WI38 (cell line): ENCODE results near the gene DIP2A.

Experiments used
- H3K4me3 ChIP-seq: 2 replicates; pipeline ENCODE4 v1.5.1; 2011; ENCODE audit warnings: low read depth, mild to moderate bottlenecking, control low read depth, low read length
- CTCF ChIP-seq: IDR thresholded peaks from 2 replicates; pipeline ENCODE4 v1.5.1; 2012; ENCODE audit warnings: low read depth, mild to moderate bottlenecking, control low read depth, low read length

DIP2A gene

GRCh38 chr21:46608672-46609111, 150.0 kb downstream of the DIP2A start:
- no peak overlapping the region for H3K4me3 ChIP-seq
- no peak for TF ChIP-seq CTCF

GRCh38 chr21:46610018-46610701, 151.5 kb downstream of the DIP2A start:
- TF ChIP-seq CTCF: no peak
- no peak overlapping the region for H3K4me3 ChIP-seq

GRCh38 chr21:46613391-46613790, 154.7 kb downstream of the DIP2A start:
- TF ChIP-seq CTCF: no peak
- H3K4me3 ChIP-seq: no peak overlapping the region

- no peak overlapping the region for H3K4me3 ChIP-seq
- TF ChIP-seq CTCF: no peak
Measured at GRCh38 chr21:46616050-46616449, 157.4 kb downstream of the DIP2A start.

GRCh38 chr21:46616656-46617055, 158.0 kb downstream of the DIP2A start:
- no peak overlapping the region for H3K4me3 ChIP-seq
- no peak for TF ChIP-seq CTCF

GRCh38 chr21:46617267-46618051, 158.8 kb downstream of the DIP2A start:
- TF ChIP-seq CTCF: no peak
- H3K4me3 ChIP-seq: no peak overlapping the region

GRCh38 chr21:46618738-46619379, 160.2 kb downstream of the DIP2A start:
- TF ChIP-seq CTCF: no peak
- H3K4me3 ChIP-seq: no peak overlapping the region
